GM19372 (cell line): ENCODE results near the gene SLC7A8.

Experiments used
- ATAC-seq: cut with Tn5 transposase; IDR thresholded peaks from one replicate; pipeline ENCODE4 v1.9.1; 2021; ENCODE audit warnings: mild to moderate bottlenecking, low read depth, moderate library complexity; ENCODE audit not compliant: unreplicated experiment

Gene SLC7A8

GRCh38 chr14:23137192-23137812 is 46.2 kb downstream of the SLC7A8 start:
- no peak for ATAC-seq

- no peak for ATAC-seq
Observed at GRCh38 chr14:23136566-23137133, 46.8 kb downstream of the SLC7A8 start.

GRCh38 chr14:23132970-23133369 is 50.5 kb downstream of the SLC7A8 start:
- ATAC-seq = no peak

- ATAC-seq = no peak
Observed at GRCh38 chr14:23131482-23131881, 52.0 kb downstream of the SLC7A8 start.

- ATAC-seq = no peak
Observed at GRCh38 chr14:23130871-23131270, 52.6 kb downstream of the SLC7A8 start.

- no peak for ATAC-seq
Observed at GRCh38 chr14:23129759-23130316, 53.6 kb downstream of the SLC7A8 start.

GRCh38 chr14:23128969-23129758 is 54.3 kb downstream of the SLC7A8 start:
- ATAC-seq = no peak

GRCh38 chr14:23127861-23128260 is 55.6 kb downstream of the SLC7A8 start:
- ATAC-seq = no peak

- ATAC-seq = no peak
Observed at GRCh38 chr14:23126548-23127278, 56.7 kb downstream of the SLC7A8 start.

GRCh38 chr14:23125933-23126524 is 57.4 kb downstream of the SLC7A8 start:
- ATAC-seq = no peak

GRCh38 chr14:23125011-23125410 is 58.4 kb downstream of the SLC7A8 start:
- ATAC-seq = no peak

GRCh38 chr14:23124337-23124954 is 59.0 kb downstream of the SLC7A8 start:
- no peak for ATAC-seq

GRCh38 chr14:23123419-23123818 is 60.0 kb downstream of the SLC7A8 start:
- ATAC-seq = no peak

GRCh38 chr14:23122086-23122485 is 61.4 kb downstream of the SLC7A8 start:
- ATAC-seq = no peak

- no peak for ATAC-seq
Observed at GRCh38 chr14:23121361-23121771, 62.1 kb downstream of the SLC7A8 start.

- peak; percentile 70 for ATAC-seq
Observed at GRCh38 chr14:23120541-23121251, 62.8 kb downstream of the SLC7A8 start.

GRCh38 chr14:23119363-23120327 is 63.8 kb downstream of the SLC7A8 start:
- no peak for ATAC-seq
